HG03378 (cell line): ENCODE data around the gene SYT15B.
"Not testable (repeated sequence)": the region's sequence is repeated elsewhere in the genome, so short reads cannot be mapped to it uniquely, and the experiment has no call there.

Source experiments
- ATAC-seq: cut with Tn5 transposase; IDR thresholded peaks from one replicate; pipeline ENCODE4 v1.9.1; 2021; ENCODE audit warnings: mild to moderate bottlenecking, moderate library complexity; ENCODE audit not compliant: unreplicated experiment

Gene SYT15B

DNA sequence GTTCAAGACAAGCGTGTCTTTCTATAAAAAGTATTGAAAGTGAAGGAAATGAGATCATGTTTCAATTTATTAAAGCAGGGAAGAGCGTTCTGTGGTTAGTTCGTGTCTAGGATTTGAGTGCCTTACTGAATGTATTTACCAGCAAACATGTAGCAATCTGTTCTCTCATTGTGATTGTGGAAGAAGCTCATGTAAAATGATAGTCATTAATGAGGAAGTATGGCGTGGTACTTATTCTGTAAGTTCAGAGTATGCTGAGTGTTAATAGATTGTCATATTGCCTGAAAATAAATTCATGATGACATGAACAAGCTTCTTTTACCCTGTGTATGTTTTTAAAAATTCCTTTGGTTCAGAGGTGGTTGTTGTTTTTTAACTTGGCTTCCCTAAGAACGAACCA lies 32.5 kb downstream of the SYT15B start:
- not testable (repeated sequence) for ATAC-seq

- not testable (repeated sequence) for ATAC-seq
Measured at GRCh38 chr10:47725740-47726139, 37.7 kb downstream of the SYT15B start.

DNA sequence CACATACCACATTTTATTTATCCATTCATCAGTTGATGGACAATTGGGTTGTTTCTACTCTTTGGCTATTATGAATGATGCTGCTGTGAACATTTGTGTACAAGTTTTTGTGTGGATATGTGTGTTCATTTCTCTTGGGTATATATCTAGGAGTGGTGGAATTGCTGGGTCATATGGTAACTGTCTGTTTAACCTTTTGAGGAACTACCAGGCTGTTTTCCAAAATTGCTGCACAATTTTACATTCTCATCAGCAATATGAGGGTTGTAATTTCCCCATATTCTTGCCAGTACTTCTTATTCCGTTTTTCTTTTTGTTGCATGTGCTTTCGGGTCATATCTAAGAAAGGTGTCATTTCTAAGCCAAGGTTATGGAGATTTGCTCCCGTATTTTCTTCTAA lies 38.3 kb downstream of the SYT15B start:
- not testable (repeated sequence) for ATAC-seq

DNA sequence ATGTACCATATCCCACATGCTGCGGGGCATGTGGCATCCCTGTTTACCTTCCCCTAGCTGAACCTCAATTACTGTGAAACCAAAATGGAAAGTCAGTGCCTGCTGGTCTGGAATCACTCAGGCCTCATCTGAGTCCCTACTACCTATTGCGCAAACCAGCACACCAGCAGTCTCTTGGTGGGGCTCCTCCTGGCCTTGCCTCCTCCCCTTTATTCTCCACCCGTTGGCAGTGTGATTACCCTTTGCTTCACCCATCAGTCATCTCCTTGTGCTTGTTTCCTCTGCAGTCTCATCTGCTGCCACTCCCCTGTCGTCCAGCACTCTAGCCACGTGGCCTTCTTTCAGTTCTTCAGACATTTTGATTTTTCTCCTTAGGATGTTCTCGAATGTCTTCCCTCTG lies 39.3 kb downstream of the SYT15B start:
- not testable (repeated sequence) for ATAC-seq

- not testable (repeated sequence) for ATAC-seq
Measured at GRCh38 chr10:47723362-47723761, 40.0 kb downstream of the SYT15B start.

- ATAC-seq: not testable (repeated sequence)
Measured at GRCh38 chr10:47717011-47717769, 46.2 kb downstream of the SYT15B start.
